Suppressor macrophage treated with lipopolysaccharide for 4 hours (primary cell): ENCODE data around the gene PUS1.
A peak's percentile ranks its signal among the peaks of the same experiment; 100 is the strongest.

Experiments used
- DNase-seq: peaks from one replicate; pipeline ENCODE4 v3.0.0-alpha.2; 2020

Gene PUS1

GRCh38 chr12:131963381-131963780 is 34.3 kb downstream of the PUS1 start:
- no peak for DNase-seq

DNA sequence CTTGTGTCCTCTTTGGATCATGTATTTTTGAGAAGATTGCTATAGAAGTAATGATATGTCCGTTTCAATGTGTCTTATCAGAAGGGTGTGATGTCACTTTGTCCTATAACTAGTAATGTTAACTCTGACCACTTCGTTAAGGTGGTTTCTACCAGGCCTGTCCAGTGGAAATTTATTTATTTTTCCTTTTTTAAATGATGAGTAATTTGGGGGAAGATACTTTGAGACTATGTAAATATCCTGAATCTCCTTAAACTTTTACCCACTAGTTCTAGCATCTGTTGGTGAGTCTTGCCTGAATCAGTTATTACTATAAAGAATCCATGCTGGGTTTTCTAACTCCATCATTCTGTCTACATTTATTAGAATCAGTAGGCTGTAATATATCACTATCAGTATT is 36.0 kb downstream of the PUS1 start:
- no peak for DNase-seq

DNA sequence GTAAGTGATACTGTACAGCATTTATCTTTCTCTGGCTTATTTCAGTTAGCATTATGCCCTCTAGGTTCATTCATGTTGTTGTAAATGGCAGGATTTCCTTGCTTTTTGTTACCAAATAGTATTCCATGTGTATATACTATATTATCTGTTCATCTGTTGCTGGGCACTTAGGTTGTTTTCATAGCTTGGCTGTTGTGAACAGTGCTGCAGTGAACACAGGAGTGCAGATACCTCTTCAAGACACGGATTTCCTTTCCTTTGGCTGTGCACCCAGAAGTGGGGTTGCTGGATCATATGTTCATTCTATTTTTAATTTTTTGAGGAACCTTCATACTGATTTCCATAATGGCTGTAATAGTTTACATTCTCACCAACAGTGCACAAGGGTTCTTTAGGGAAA is 42.1 kb downstream of the PUS1 start:
- DNase-seq: no peak

- no peak for DNase-seq
Observed at GRCh38 chr12:131975228-131975627, 46.2 kb downstream of the PUS1 start.

GRCh38 chr12:131979606-131980005 is 50.5 kb downstream of the PUS1 start:
- no peak for DNase-seq

DNA sequence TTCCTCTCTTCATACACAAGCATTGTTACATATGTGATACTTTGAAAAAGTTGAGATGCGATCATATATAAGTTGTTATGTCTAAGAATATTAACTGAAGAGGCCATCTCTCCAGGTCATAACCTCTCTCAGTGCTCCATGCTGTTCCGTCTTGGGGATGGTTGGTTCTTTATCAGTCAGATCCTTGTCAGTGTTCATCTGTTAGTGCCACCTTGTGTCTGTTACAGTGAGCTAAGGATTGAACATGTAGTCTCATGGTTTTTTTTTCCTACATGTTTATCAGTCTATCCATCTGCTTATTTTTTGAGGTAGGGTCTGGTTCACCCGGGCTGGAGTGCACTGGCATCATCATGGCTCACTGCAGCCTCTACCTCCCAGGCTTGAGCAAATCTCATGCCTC is 51.2 kb downstream of the PUS1 start:
- DNase-seq: no peak

- DNase-seq: no peak
Observed at GRCh38 chr12:131981388-131981787, 52.3 kb downstream of the PUS1 start.

- no peak for DNase-seq
Observed at GRCh38 chr12:131982041-131982440, 53.0 kb downstream of the PUS1 start.

DNA sequence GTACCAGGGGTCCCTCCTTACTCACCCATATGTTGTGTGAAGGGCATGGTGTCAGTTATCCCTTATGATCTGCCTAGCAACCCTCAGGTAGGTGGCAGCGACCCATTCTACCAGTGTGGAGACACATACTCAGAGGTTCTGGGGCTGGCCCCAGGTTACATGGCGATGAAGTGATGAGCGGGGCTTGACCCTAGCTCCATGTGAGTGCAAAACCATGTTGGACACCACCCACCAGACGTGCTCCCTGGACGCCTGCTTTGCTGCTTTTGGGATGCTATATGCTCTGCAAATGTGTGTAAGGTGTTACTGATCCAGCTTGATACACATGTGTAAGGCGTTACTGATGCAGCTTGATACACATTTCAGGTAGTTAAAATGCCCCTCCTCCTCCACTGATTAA is 54.0 kb downstream of the PUS1 start:
- DNase-seq: no peak

DNA sequence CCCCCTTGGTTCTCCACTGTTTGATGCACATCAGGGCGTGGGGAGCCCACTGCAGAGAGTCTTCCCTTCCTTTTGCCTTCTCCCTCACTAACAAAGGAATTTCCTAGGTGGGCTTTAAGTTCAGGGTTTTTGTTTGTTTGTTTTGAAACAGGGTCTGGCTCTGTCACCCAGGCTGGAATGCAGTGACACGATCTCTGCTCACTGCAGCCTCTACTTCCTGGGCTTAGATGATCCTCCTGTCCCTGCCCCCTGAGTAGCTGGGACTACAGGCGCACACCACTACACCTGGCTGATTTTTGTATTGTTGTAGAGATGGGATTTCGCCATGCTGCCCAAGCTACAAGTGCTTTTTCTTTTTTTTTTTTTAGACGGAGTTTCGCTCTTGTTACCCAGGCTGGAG is 54.5 kb downstream of the PUS1 start:
- no peak for DNase-seq

GRCh38 chr12:131984334-131984733 is 55.3 kb downstream of the PUS1 start:
- DNase-seq: peak; percentile 9

- DNase-seq: peak; percentile 86
Observed at GRCh38 chr12:131985510-131985875, 56.4 kb downstream of the PUS1 start.

DNA sequence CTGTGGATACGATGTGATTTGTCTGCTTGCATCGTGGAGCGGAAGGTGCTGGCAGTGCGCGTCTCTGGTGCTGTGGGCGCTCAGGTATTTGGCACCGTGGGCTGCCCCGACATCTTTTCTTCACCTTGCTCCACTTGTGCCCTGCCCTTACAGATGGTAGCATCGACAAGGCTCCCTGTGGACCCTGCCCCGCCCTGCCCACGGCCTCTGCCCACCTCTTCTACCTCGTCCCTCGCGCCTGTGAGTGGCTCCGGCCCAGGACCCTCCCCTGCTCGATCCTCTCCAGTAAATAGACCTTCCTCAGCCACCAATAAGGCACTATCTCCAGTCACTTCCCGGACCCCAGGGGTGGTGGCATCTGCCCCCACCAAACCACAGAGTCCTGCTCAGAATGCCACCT is 57.3 kb downstream of the PUS1 start:
- no peak for DNase-seq

DNA sequence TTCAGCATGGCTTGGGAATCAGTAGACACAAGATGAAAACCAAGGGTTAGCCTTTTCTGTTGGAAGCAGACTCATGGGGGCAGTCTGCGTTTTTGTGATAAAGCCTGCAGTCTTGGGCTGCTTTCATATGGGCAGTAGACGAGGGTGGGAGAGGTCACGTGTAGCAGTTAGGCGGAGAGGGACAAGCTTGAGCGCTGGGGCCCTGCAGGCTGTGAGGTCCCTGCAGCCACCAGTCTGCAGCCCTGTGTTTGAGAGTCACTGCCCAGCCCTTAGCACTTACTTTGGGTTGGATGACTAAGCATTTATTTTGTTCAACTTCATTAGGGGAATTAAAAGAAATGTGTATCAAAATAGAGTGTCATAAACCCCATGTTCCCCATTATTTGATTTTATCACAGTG is 57.8 kb downstream of the PUS1 start:
- DNase-seq: no peak

GRCh38 chr12:131987552-131987951 is 58.5 kb downstream of the PUS1 start:
- DNase-seq: no peak

DNA sequence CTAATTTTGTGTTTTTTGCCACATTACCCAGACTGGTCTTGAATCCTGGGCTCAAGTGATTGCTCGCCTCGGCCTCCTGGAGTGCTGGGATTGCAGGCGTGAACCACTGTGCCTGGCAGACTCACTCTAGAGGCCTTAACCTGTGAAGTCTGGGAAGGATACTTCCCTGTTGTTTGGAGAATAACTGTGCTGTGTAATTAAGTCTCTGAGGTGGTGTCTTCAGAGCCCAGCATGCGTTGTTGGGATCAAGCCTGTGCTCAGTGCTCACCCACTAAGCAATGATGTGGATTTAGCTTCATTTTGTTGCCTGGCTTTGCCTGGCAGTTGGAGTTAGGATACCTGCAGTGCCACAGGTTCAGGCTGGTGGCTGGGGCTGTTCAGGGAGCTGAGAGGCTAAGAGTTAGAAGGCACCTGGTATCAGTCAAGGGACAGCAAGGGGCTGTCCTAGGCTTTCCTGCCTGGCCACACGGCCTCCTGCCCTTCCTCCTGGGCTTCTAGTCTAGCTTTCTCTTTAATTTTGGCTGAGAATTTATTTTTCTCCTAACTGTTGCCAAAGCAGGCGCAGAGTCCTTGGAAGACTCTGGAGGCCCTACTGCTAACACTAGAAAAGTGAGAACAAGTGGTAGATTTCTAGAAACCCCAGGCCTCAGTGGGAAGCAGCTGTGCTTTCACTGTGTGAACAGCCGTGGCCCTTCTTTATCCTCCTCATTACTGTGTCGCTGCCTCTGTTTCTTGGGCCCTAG is 59.1 kb downstream of the PUS1 start:
- no peak for DNase-seq

GRCh38 chr12:131989021-131989420 is 59.9 kb downstream of the PUS1 start:
- DNase-seq: no peak

GRCh38 chr12:131990066-131990979 is 61.2 kb downstream of the PUS1 start:
- no peak for DNase-seq

DNA sequence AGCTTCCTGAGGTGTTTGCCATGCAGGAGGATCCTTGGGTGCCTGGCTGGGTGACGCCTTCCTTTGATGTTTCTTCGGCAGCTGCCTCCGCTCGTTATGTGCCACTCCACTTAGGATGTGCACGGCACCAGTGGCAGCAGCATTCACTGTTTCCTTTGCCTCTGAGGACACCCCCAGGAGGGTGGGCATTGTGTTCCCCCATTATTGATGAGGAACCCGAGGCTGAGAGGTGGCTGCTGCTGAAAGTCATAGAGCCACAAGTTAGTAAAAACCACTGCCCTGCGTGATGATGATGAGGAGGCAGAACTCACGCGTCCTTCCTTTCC is 61.9 kb downstream of the PUS1 start:
- DNase-seq: no peak

DNA sequence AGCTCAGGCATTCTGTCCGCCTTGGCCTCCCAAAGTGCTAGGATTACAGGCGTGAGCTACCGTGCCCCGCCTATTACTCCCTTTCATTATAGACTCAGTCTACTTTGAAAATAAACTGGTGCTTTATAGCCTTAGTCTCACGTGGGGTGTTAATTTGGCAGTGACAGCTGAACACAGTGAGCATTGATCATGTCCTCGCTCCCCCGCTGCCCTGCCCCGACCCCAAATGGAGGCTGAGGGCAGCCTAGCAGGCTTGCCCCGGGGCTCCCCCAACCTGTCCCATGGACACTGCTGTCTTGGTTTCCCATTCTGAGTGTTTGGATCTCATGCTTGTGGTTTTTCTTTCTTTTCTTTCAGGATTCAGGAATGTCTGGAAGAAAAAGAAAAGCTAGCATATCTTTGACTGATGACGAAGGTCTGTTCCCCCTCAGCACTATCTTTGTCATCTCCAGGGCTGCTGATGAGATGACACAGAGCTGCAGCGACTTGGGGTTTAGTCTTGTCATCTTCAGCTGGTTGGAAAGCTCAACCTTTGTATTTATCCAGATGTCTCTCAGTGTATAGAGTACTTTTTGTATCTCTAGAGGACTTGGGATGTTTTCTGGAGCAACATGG is 62.8 kb downstream of the PUS1 start:
- DNase-seq: no peak

- no peak for DNase-seq
Observed at GRCh38 chr12:131994589-131994988, 65.5 kb downstream of the PUS1 start.
